Hepatocyte (in vitro differentiated cells): ENCODE results near the gene RPUSD4. TPM values are rescaled to one million over a fixed set of nuclear protein-coding genes. Genes with fewer than 3 reads are reported as not detected.

Source experiments
- DNase-seq: peaks from one replicate; pipeline ENCODE4 v3.0.0-alpha.2; 2016; ENCODE audit warnings: low spot score
- H2AFZ ChIP-seq: fragments of 200-600 bp; sonication (generic); 2 replicates; pipeline ENCODE4 v1.6.0; 2016; ENCODE audit warnings: antibody characterized with exemption, mild to moderate bottlenecking
- H3K27ac ChIP-seq: fragments of 200-600 bp; sonication (generic); 2 replicates; pipeline ENCODE4 v1.5.1; 2016; ENCODE audit warnings: mild to moderate bottlenecking
- H3K27me3 ChIP-seq: fragments of 200-600 bp; sonication (generic); 2 replicates; pipeline ENCODE4 v1.6.1; 2016
- H3K36me3 ChIP-seq: fragments of 200-600 bp; sonication (generic); replicated peaks from 2 replicates; pipeline ENCODE4 v1.5.1; 2016; ENCODE audit warnings: low read depth; ENCODE audit not compliant: insufficient read depth
- H3K4me1 ChIP-seq: fragments of 200-600 bp; sonication (generic); 2 replicates; pipeline ENCODE4 v1.5.1; 2016; ENCODE audit warnings: mild to moderate bottlenecking, moderate library complexity; ENCODE audit not compliant: insufficient read depth
- H3K4me2 ChIP-seq: fragments of 200-600 bp; sonication (generic); 2 replicates; pipeline ENCODE4 v1.6.0; 2016
- H3K4me3 ChIP-seq: fragments of 200-600 bp; sonication (generic); 2 replicates; pipeline ENCODE4 v1.5.1; 2016; ENCODE audit warnings: mild to moderate bottlenecking
- H3K79me2 ChIP-seq: fragments of 200-600 bp; sonication (generic); 2 replicates; pipeline ENCODE4 v1.6.0; 2017; ENCODE audit warnings: mild to moderate bottlenecking
- H3K9me2 ChIP-seq: fragments of 200-600 bp; sonication (generic); replicated peaks from 2 replicates; pipeline ENCODE4 v1.6.0; 2017; ENCODE audit warnings: mild to moderate bottlenecking; ENCODE audit not compliant: insufficient read depth
- H3K9me3 ChIP-seq: fragments of 200-600 bp; sonication (generic); 2 replicates; pipeline ENCODE4 v1.5.1; 2016; ENCODE audit warnings: low read depth, mild to moderate bottlenecking
- H4K20me1 ChIP-seq: fragments of 200-600 bp; sonication (generic); 2 replicates; pipeline ENCODE4 v1.6.0; 2016; ENCODE audit warnings: mild to moderate bottlenecking; ENCODE audit not compliant: insufficient read depth, poor library complexity, severe bottlenecking
- CTCF ChIP-seq: fragments of 200-600 bp; sonication (generic); IDR thresholded peaks from 2 replicates; pipeline ENCODE4 v1.5.1; 2016; ENCODE audit warnings: antibody characterized with exemption, mild to moderate bottlenecking; ENCODE audit not compliant: poor library complexity
- EZH2 ChIP-seq: fragments of 200-600 bp; sonication (generic); IDR thresholded peaks from 2 replicates; pipeline ENCODE4 v1.6.1; 2016; ENCODE audit warnings: antibody characterized with exemption, mild to moderate bottlenecking, borderline replicate concordance
- EZH2phosphoT487 ChIP-seq: fragments of 200-600 bp; sonication (generic); IDR thresholded peaks from one replicate; pipeline ENCODE4 v1.6.1; 2018; ENCODE audit warnings: antibody characterized with exemption, mild to moderate bottlenecking, low read depth, moderate library complexity; ENCODE audit not compliant: unreplicated experiment, severe bottlenecking
- WGBS: methylation state at CpG from one replicate; pipeline ENCODE4 v1.1.6; 2016; ENCODE audit warnings: low lambda C conversion rate; ENCODE audit errors: missing lambda C conversion rate; 5-methylcytosine and 5-hydroxymethylcytosine counted together
- polyA plus RNA-seq: library from polyadenylated mRNA; unstranded; fragments of >200 nt; fragmentation: Nextera tagmentation; extraction: Ambion mirVana; gene quantifications from 2 replicates; pipeline ENCODE4 v1.2.1, GENCODE V29; 2016
- total RNA-seq: library from RNA; depleted of rRNA; stranded (reverse); fragments of >200 nt; gene quantifications from 2 replicates; pipeline ENCODE4 v1.2.3, GENCODE V29; 2014

The RPUSD4 gene
- total and polyA plus RNA-seq, 2 experiments from 2014 or later = 16.5 to 26.4 TPM

GRCh38 chr11:126163779-126164178 lies 47.7 kb downstream of the RPUSD4 start:
- Histone ChIP-seq H3K27me3 (no peaks in the 10 kb centered on the region), H2AFZ (peak overlapping the region; percentile 26), H3K36me3 (no peaks in the 10 kb centered on the region), H3K27ac (peak overlapping the region; percentile 91), H3K4me1 (peaks cover 50% of the 10 kb centered on the region), H3K9me2 (no peaks in the 10 kb centered on the region), H4K20me1 (no peaks in the 10 kb centered on the region), H3K9me3 (no peaks in the 10 kb centered on the region), H3K4me3 (no peak overlapping the region), H3K79me2 (no peaks in the 10 kb centered on the region), H3K4me2 (peak overlapping the region; percentile 45)
- 70% methylated on average over 9 of the region's 9 CpGs for WGBS
- TF ChIP-seq EZH2 = no peak
- no peak for TF ChIP-seq CTCF
- no peak for TF ChIP-seq EZH2phosphoT487
- DNase-seq = no peak

- 44% methylated on average over 22 of the region's 22 CpGs for WGBS
- TF ChIP-seq EZH2phosphoT487 = no peak
- no peaks in the 10 kb centered on the region for H3K9me2 ChIP-seq
- no peaks in the 10 kb centered on the region for H3K79me2 ChIP-seq
- no peaks in the 10 kb centered on the region for H4K20me1 ChIP-seq
- peak overlapping the region; percentile 91 for H3K27ac ChIP-seq
- H3K36me3 ChIP-seq = no peaks in the 10 kb centered on the region
- peak; percentile 85 for DNase-seq
- no peak overlapping the region for H3K4me3 ChIP-seq
- peak overlapping the region; percentile 26 for H2AFZ ChIP-seq
- H3K9me3 ChIP-seq = no peaks in the 10 kb centered on the region
- H3K27me3 ChIP-seq = no peaks in the 10 kb centered on the region
- peaks cover 56% of the 10 kb centered on the region for H3K4me1 ChIP-seq
- H3K4me2 ChIP-seq = peak overlapping the region; percentile 45
Measured at GRCh38 chr11:126163074-126163700, 48.3 kb downstream of the RPUSD4 start.

GRCh38 chr11:126162306-126163030 lies 49.0 kb downstream of the RPUSD4 start:
- Histone ChIP-seq H3K9me3 (no peaks in the 10 kb centered on the region), H4K20me1 (no peaks in the 10 kb centered on the region), H3K9me2 (no peaks in the 10 kb centered on the region), H3K36me3 (no peaks in the 10 kb centered on the region), H2AFZ (no peak overlapping the region), H3K4me2 (peak overlapping the region; percentile 44), H3K4me1 (peaks cover 63% of the 10 kb centered on the region), H3K79me2 (no peaks in the 10 kb centered on the region), H3K27me3 (no peaks in the 10 kb centered on the region), H3K27ac (peak overlapping the region; percentile 85), H3K4me3 (no peak overlapping the region)
- WGBS = 90% methylated on average over 14 of the region's 14 CpGs
- DNase-seq = no peak
- TF ChIP-seq CTCF = no peak
- TF ChIP-seq EZH2phosphoT487 = no peak
- TF ChIP-seq EZH2 = no peak

- Histone ChIP-seq H3K27ac (no peak overlapping the region), H3K36me3 (no peaks in the 10 kb centered on the region), H3K4me1 (peaks cover 65% of the 10 kb centered on the region), H3K4me3 (no peak overlapping the region), H4K20me1 (no peaks in the 10 kb centered on the region), H3K9me2 (no peaks in the 10 kb centered on the region), H3K27me3 (no peaks in the 10 kb centered on the region), H3K79me2 (no peaks in the 10 kb centered on the region), H2AFZ (no peak overlapping the region), H3K4me2 (no peak overlapping the region), H3K9me3 (no peaks in the 10 kb centered on the region)
- DNase-seq = no peak
- TF ChIP-seq EZH2 (no peak), EZH2phosphoT487 (no peak), CTCF (no peak)
- 89% methylated on average over 7 of the region's 7 CpGs for WGBS
Measured at GRCh38 chr11:126161023-126161391, 50.4 kb downstream of the RPUSD4 start.
